CD4-positive, alpha-beta T cell treated with Interleukin-15 for 4 hours (primary cell): ENCODE data around the gene COPS4.
A peak's percentile ranks its signal among the peaks of the same experiment; 100 is the strongest.
"Not testable (repeated sequence)": the region's sequence is repeated elsewhere in the genome, so short reads cannot be mapped to it uniquely, and the experiment has no call there.

Experiments used
- DNase-seq: peaks from one replicate; pipeline ENCODE4 v3.0.0-alpha.2; 2020; ENCODE audit warnings: low spot score

COPS4 gene

GRCh38 chr4:83023599-83023998, 11.4 kb upstream of the COPS4 start:
- DNase-seq: not testable (repeated sequence)

- DNase-seq: no peak
Measured at GRCh38 chr4:83024233-83024632, 10.8 kb upstream of the COPS4 start.

- no peak for DNase-seq
Measured at GRCh38 chr4:83025563-83025962, 9.4 kb upstream of the COPS4 start.

- no peak for DNase-seq
Measured at GRCh38 chr4:83028976-83029375, 6.0 kb upstream of the COPS4 start.

GRCh38 chr4:83029688-83030087, 5.3 kb upstream of the COPS4 start:
- DNase-seq: no peak

- no peak for DNase-seq
Measured at GRCh38 chr4:83036991-83037665, 2.1 kb downstream of the COPS4 start.

- DNase-seq: no peak
Measured at GRCh38 chr4:83040269-83040668, 5.3 kb downstream of the COPS4 start.

- not testable (repeated sequence) for DNase-seq
Measured at GRCh38 chr4:83043157-83043556, 8.2 kb downstream of the COPS4 start.

- no peak for DNase-seq
Measured at GRCh38 chr4:83043801-83044407, 8.9 kb downstream of the COPS4 start.

- no peak for DNase-seq
Measured at GRCh38 chr4:83046693-83047473, 11.9 kb downstream of the COPS4 start.

GRCh38 chr4:83048781-83049180, 13.8 kb downstream of the COPS4 start:
- not testable (repeated sequence) for DNase-seq

GRCh38 chr4:83054928-83055327, 19.9 kb downstream of the COPS4 start:
- DNase-seq: peak; percentile 12

GRCh38 chr4:83062739-83063138, 27.8 kb downstream of the COPS4 start:
- no peak for DNase-seq

GRCh38 chr4:83065266-83065665, 30.3 kb downstream of the COPS4 start:
- no peak for DNase-seq

GRCh38 chr4:83067058-83067639, 32.2 kb downstream of the COPS4 start:
- no peak for DNase-seq

GRCh38 chr4:83071116-83071515, 36.1 kb downstream of the COPS4 start:
- no peak for DNase-seq

GRCh38 chr4:83074086-83074704, 39.2 kb downstream of the COPS4 start:
- peak; percentile 87 for DNase-seq

GRCh38 chr4:83074783-83075182, 39.8 kb downstream of the COPS4 start:
- not testable (repeated sequence) for DNase-seq

- DNase-seq: no peak
Measured at GRCh38 chr4:83075311-83076095, 40.5 kb downstream of the COPS4 start.

GRCh38 chr4:83080561-83080960, 45.6 kb downstream of the COPS4 start:
- DNase-seq: no peak

- no peak for DNase-seq
Measured at GRCh38 chr4:83082777-83083176, 47.8 kb downstream of the COPS4 start.
